Ishikawa (cell line): ENCODE data around the gene RASL11A.

Experiments
- CEBPB ChIP-seq: IDR thresholded peaks from 2 replicates; pipeline ENCODE4 v1.6.1; 2012
- CREB1 ChIP-seq: IDR thresholded peaks from 2 replicates; pipeline ENCODE4 v1.6.1; 2012; ENCODE audit warnings: low read depth
- EGR1 ChIP-seq: IDR thresholded peaks from 2 replicates; pipeline ENCODE4 v1.6.1; 2012
- EP300 ChIP-seq: IDR thresholded peaks from 2 replicates; pipeline ENCODE4 v1.6.1; 2012; ENCODE audit warnings: borderline replicate concordance
- FOXM1 ChIP-seq: IDR thresholded peaks from 2 replicates; pipeline ENCODE4 v1.6.1; 2012; ENCODE audit warnings: low read depth, borderline replicate concordance
- NFIC ChIP-seq: IDR thresholded peaks from 2 replicates; pipeline ENCODE4 v1.6.1; 2012
- RAD21 ChIP-seq: IDR thresholded peaks from 2 replicates; pipeline ENCODE4 v1.6.1; 2012; ENCODE audit warnings: low read depth
- REST ChIP-seq: IDR thresholded peaks from 2 replicates; pipeline ENCODE4 v1.6.1; 2012; ENCODE audit warnings: low read depth, mild to moderate bottlenecking
- TAF1 ChIP-seq: IDR thresholded peaks from 2 replicates; pipeline ENCODE4 v1.6.1; 2012; ENCODE audit warnings: low read depth, mild to moderate bottlenecking
- TCF12 ChIP-seq: IDR thresholded peaks from 2 replicates; pipeline ENCODE4 v1.6.1; 2012; ENCODE audit warnings: low read depth
- TEAD4 ChIP-seq: IDR thresholded peaks from 2 replicates; pipeline ENCODE4 v1.6.1; 2012
- USF1 ChIP-seq: IDR thresholded peaks from 2 replicates; pipeline ENCODE4 v1.6.1; 2012
- YY1 ChIP-seq: IDR thresholded peaks from 2 replicates; pipeline ENCODE4 v1.6.1; 2012; ENCODE audit warnings: low read depth
- ZBTB7A ChIP-seq: IDR thresholded peaks from 2 replicates; pipeline ENCODE4 v1.6.1; 2012; ENCODE audit warnings: low read depth
- TF ChIP-seq, protein P1 (sequence below): IDR thresholded peaks from 2 replicates; pipeline ENCODE4 v1.6.1; 2012

Gene RASL11A

DNA sequence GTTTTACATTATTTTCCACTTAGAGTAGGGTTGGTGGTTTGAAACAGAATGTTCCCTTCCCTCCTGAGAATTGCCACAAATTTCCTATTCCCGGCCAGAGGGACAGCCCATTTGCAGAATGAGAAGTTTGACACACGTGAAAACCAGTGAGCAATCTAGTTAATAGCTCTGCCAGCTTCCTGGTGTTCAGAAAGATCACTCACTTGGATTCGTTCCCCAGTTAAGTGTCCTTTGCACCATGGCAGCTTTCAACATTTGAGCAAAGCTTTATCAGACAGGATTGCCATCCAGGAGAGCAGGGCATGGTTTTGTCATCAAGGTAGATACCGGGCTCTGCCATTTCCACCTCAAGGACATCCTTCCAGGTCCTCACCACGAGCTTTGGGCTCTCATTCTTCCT lies 28.2 kb downstream of the RASL11A start:
- TF ChIP-seq REST (no peak), YY1 (no peak), TCF12 (no peak), CREB1 (no peak), EP300 (no peak), USF1 (no peak)

GRCh38 chr13:27300941-27301586 lies 30.4 kb downstream of the RASL11A start:
- TF ChIP-seq TCF12 (no peak), RAD21 (no peak), REST (no peak), ZBTB7A (no peak), TAF1 (no peak), USF1 (no peak), EP300 (no peak)
- TF ChIP-seq, protein P1, sequence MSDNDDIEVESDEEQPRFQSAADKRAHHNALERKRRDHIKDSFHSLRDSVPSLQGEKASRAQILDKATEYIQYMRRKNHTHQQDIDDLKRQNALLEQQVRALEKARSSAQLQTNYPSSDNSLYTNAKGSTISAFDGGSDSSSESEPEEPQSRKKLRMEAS = no peak

GRCh38 chr13:27302643-27303262 lies 32.1 kb downstream of the RASL11A start:
- no peak for TF ChIP-seq TAF1
- no peak for TF ChIP-seq REST
- TF ChIP-seq TEAD4 = no peak
- no peak for TF ChIP-seq ZBTB7A
- TF ChIP-seq TCF12 = no peak
- no peak for TF ChIP-seq NFIC
- no peak for TF ChIP-seq USF1
- TF ChIP-seq CEBPB = no peak
- no peak for TF ChIP-seq YY1
- no peak for TF ChIP-seq FOXM1
- no peak for TF ChIP-seq EP300
- TF ChIP-seq CREB1 = no peak
- TF ChIP-seq EGR1 = no peak
- no peak for TF ChIP-seq RAD21
- TF ChIP-seq, protein P1 = no peak

GRCh38 chr13:27304099-27304498 lies 33.5 kb downstream of the RASL11A start:
- TF ChIP-seq TCF12 (no peak), USF1 (no peak), EP300 (no peak), EGR1 (no peak), TEAD4 (no peak), CREB1 (no peak)
- TF ChIP-seq, protein P1 = no peak
